ENCODE data around the gene UBE2D2. TPM values are rescaled to one million over a fixed set of nuclear protein-coding genes. Genes with fewer than 3 reads are reported as not detected.
"Not testable (repeated sequence)": the region's sequence is repeated elsewhere in the genome, so short reads cannot be mapped to it uniquely, and the experiment has no call there.

UBE2D2 gene
- polyA plus RNA-seq (2013, experiment 1 of 2) = 185 TPM
- 179 TPM for polyA plus RNA-seq (2013, experiment 2 of 2)

DNA sequence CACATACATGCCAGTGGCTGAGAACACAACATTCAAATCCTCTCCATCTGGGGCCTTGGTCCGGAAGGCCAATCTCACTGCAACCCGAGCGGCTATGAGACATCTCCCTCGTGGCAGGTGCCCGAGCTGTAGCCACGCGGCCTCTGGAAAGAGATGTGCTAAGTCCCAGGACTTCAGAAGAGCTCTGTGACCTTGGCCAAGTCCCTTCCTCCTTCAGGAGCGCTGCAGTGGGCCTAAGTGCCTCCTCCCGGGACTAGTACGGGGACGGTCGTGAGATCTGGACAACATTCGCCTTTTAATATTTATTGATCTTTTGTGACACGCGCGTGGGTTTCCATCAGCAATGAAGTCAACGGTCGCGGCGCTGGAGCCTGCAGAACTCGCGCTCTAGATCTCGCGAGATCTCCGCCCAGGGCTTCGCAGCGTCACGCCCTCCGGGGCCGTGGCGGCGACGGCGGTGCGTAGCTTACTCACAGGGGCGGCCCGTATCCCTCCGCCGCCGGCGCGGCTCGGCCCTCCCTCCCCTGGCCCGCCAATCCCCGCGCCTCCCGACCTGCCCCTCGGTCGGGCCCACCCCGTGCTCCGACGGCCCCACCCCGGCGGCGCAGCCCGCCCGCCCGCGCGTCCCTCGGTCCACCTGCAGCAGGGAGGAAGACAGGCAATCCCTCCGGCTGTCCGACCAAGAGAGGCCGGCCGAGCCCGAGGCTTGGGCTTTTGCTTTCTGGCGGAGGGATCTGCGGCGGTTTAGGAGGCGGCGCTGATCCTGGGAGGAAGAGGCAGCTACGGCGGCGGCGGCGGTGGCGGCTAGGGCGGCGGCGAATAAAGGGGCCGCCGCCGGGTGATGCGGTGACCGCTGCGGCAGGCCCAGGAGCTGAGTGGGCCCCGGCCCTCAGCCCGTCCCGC lies at the start of gene UBE2D2:
TSS of gene UBE2D2 (plus strand) at position 588 of the 903 bp plus-strand sequence. CDS start 453 bp downstream, outside the sequence.
- Histone ChIP-seq H3K4me3 (ENCODE audit: low read length) (peak within 1 kb of the TSS; percentile 90), H3K27me3 (ENCODE audit: insufficient read depth, low read length) (no peaks in the 10 kb centered on the region), H3K4me1 (ENCODE audit: insufficient read depth, low read length) (peaks cover 12% of the 10 kb centered on the region), H3K36me3 (ENCODE audit: insufficient read depth, low read length) (peaks cover 24% of the 10 kb centered on the region), H3K9ac (ENCODE audit: low read depth, low read length) (peak within 1 kb of the TSS; percentile 89), H3K27ac (ENCODE audit: low read depth, low read length) (peak within 1 kb of the TSS; percentile 95), H3K9me3 (ENCODE audit: insufficient read depth, low read depth, low read length) (no peaks in the 10 kb centered on the region)
- WGBS = 2% methylated on average over 89 of the region's 89 CpGs

- Histone ChIP-seq H3K4me1 (ENCODE audit: insufficient read depth, low read length) (0 out of 2 replicates have a peak, but pooled peaks cover 3% of the 10 kb centered on the region), H3K36me3 (ENCODE audit: insufficient read depth, low read length) (no peaks in the 10 kb centered on the region), H3K4me3 (ENCODE audit: low read length) (no peak overlapping the region), H3K27ac (ENCODE audit: low read depth, low read length) (no peak overlapping the region), H3K27me3 (ENCODE audit: insufficient read depth, low read length) (no peaks in the 10 kb centered on the region), H3K9ac (ENCODE audit: low read depth, low read length) (no peak overlapping the region), H3K9me3 (ENCODE audit: insufficient read depth, low read depth, low read length) (no peaks in the 10 kb centered on the region)
- WGBS = 93% methylated on average over 6 of the region's 6 CpGs
Observed at GRCh38 chr5:139512786-139513390, 48.3 kb upstream of the UBE2D2 start.

GRCh38 chr5:139513434-139513833 lies 47.7 kb upstream of the UBE2D2 start:
- H3K27ac ChIP-seq (ENCODE audit: low read depth, low read length); H3K36me3 ChIP-seq (ENCODE audit: insufficient read depth, low read length); H3K4me1 ChIP-seq (ENCODE audit: insufficient read depth, low read length); H3K27me3 ChIP-seq (ENCODE audit: insufficient read depth, low read length); H3K4me3 ChIP-seq (ENCODE audit: low read length); H3K9ac ChIP-seq (ENCODE audit: low read depth, low read length); H3K9me3 ChIP-seq (ENCODE audit: insufficient read depth, low read depth, low read length): not testable (repeated sequence)
- 86% methylated on average over 5 of the region's 5 CpGs for WGBS

DNA sequence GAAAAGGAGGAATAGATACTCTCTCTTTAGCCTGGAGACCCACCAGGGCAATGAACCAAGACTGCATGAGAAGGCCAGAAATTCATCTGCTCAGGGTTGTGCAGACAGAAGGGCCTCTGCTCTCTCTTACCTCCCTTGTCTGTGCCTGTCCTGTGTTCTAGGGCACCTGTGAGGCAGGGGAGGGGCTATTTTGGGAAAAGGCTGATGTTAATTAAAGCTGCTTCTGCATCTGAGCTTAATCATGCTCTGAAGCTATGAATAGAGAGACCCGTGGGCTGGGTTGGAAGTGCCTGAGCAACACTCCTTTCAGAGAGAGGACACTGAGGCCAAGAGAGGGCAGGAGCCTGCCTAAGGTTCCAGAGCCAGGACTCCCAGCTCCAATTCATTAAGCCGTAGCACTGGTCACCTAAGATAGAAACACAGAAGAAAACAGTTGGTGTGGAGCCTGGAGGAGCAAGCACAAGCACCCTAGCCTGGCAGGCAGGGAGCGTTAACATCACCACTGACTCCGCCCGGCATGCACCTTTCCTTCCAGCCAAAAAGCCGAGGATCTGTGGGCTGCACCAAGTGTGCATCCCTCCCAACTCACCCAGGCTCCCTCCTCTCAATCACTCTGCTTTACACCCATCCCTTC lies 47.2 kb upstream of the UBE2D2 start:
- Histone ChIP-seq H3K9me3 (ENCODE audit: insufficient read depth, low read depth, low read length) (no peaks in the 10 kb centered on the region), H3K4me1 (ENCODE audit: insufficient read depth, low read length) (peaks cover 12% of the 10 kb centered on the region; the same call in 1 of the 2 replicates), H3K27ac (ENCODE audit: low read depth, low read length) (no peak overlapping the region), H3K4me3 (ENCODE audit: low read length) (no peak overlapping the region), H3K27me3 (ENCODE audit: insufficient read depth, low read length) (no peaks in the 10 kb centered on the region), H3K36me3 (ENCODE audit: insufficient read depth, low read length) (no peaks in the 10 kb centered on the region), H3K9ac (ENCODE audit: low read depth, low read length) (no peak overlapping the region)
- 92% methylated on average over 6 of the region's 6 CpGs for WGBS

GRCh38 chr5:139514486-139514856 lies 46.7 kb upstream of the UBE2D2 start:
- Histone ChIP-seq H3K9ac (ENCODE audit: low read depth, low read length) (no peak overlapping the region), H3K27ac (ENCODE audit: low read depth, low read length) (no peak overlapping the region), H3K9me3 (ENCODE audit: insufficient read depth, low read depth, low read length) (no peaks in the 10 kb centered on the region), H3K4me1 (ENCODE audit: insufficient read depth, low read length) (peaks cover 12% of the 10 kb centered on the region; the same call in 1 of the 2 replicates), H3K36me3 (ENCODE audit: insufficient read depth, low read length) (no peaks in the 10 kb centered on the region), H3K27me3 (ENCODE audit: insufficient read depth, low read length) (no peaks in the 10 kb centered on the region), H3K4me3 (ENCODE audit: low read length) (no peak overlapping the region)
- WGBS = 95% methylated on average over 2 of the region's 2 CpGs

- Histone ChIP-seq H3K9me3 (ENCODE audit: insufficient read depth, low read depth, low read length) (no peaks in the 10 kb centered on the region), H3K36me3 (ENCODE audit: insufficient read depth, low read length) (no peaks in the 10 kb centered on the region), H3K4me1 (ENCODE audit: insufficient read depth, low read length) (peaks cover 12% of the 10 kb centered on the region; the same call in 1 of the 2 replicates), H3K27ac (ENCODE audit: low read depth, low read length) (peak overlapping the region; percentile 71; the same call in 1 of the 2 replicates), H3K27me3 (ENCODE audit: insufficient read depth, low read length) (no peaks in the 10 kb centered on the region), H3K9ac (ENCODE audit: low read depth, low read length) (peak overlapping the region; percentile 70), H3K4me3 (ENCODE audit: low read length) (peak overlapping the region; percentile 58)
- 17% methylated on average over 56 of the region's 56 CpGs for WGBS
Observed at GRCh38 chr5:139517683-139518564, 43.2 kb upstream of the UBE2D2 start.

GRCh38 chr5:139523635-139524445 lies 37.3 kb upstream of the UBE2D2 start:
- no peak overlapping the region for H3K9ac ChIP-seq (ENCODE audit: low read depth, low read length)
- peak overlapping the region; percentile 88; the same call in 1 of the 2 replicates for H3K27ac ChIP-seq (ENCODE audit: low read depth, low read length)
- H3K4me3 ChIP-seq (ENCODE audit: low read length) = peak overlapping the region; percentile 8; the same call in 1 of the 2 replicates
- no peaks in the 10 kb centered on the region for H3K36me3 ChIP-seq (ENCODE audit: insufficient read depth, low read length)
- peaks cover 47% of the 10 kb centered on the region for H3K4me1 ChIP-seq (ENCODE audit: insufficient read depth, low read length)
- 4% methylated on average over 10 of the region's 10 CpGs for WGBS
- H3K9me3 ChIP-seq (ENCODE audit: insufficient read depth, low read depth, low read length) = no peaks in the 10 kb centered on the region
- H3K27me3 ChIP-seq (ENCODE audit: insufficient read depth, low read length) = no peaks in the 10 kb centered on the region

DNA sequence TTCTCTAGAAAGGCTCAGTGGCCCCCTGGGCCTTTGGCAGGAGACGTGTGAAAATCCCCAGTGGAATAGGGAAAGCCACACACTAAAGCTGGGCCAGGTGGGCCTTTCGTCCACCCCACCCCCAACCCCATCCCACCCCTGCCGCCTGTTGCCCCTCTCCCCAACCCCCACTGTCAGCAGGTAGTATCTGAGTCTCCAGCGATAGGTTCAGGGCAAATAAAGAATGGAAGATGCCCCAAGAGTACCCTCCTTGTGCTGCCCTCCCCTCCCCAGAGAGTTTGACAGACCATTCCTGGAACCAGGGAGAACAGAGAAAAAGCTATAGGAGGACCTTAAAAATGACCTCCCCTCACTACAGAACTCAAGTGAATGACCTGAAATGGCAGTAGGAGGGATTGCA lies 36.7 kb upstream of the UBE2D2 start:
- WGBS = 5% methylated on average over 2 of the region's 4 CpGs
- peak overlapping the region; percentile 88; the same call in 1 of the 2 replicates for H3K27ac ChIP-seq (ENCODE audit: low read depth, low read length)
- H3K36me3 ChIP-seq (ENCODE audit: insufficient read depth, low read length) = no peaks in the 10 kb centered on the region
- H3K27me3 ChIP-seq (ENCODE audit: insufficient read depth, low read length) = no peaks in the 10 kb centered on the region
- H3K4me3 ChIP-seq (ENCODE audit: low read length) = peak overlapping the region; percentile 22; the same call in 1 of the 2 replicates
- no peaks in the 10 kb centered on the region for H3K9me3 ChIP-seq (ENCODE audit: insufficient read depth, low read depth, low read length)
- peaks cover 45% of the 10 kb centered on the region for H3K4me1 ChIP-seq (ENCODE audit: insufficient read depth, low read length)
- 0 out of 2 replicates have a peak overlapping the region, but pooled peaks have one; percentile 6 for H3K9ac ChIP-seq (ENCODE audit: low read depth, low read length)

DNA sequence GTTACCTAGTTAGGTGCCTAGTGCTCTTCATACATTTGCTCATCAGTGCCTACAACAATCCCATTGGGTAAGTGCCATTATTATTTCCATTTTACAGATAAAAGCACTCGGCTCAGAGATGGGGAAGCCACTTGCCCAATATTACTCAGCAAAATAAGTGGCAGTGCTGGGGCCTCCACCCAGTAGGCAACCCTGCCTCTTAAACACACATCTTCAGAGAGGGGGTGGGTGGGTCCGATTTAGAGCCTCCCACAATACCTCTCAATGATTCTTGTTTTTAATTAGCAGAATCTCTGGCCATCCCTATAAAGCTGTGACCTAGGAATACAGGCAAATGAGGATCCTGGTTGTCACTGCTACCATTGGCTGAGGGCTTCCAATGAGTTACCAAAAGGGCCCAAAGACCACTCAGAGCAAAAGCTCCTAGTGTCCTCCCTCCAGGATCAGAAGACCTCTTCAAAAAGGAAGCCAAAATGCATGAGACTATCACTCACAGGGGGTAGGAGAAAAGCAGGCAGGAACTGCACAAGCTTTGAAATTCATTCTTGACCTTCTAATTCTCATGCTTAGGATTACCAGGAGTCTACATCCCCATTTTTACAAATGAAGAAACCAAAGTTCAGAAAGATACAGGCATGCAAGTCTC lies 36.1 kb upstream of the UBE2D2 start:
- 0 out of 2 replicates have a peak overlapping the region, but pooled peaks have one; percentile 6 for H3K9ac ChIP-seq (ENCODE audit: low read depth, low read length)
- peaks cover 45% of the 10 kb centered on the region for H3K4me1 ChIP-seq (ENCODE audit: insufficient read depth, low read length)
- no peaks in the 10 kb centered on the region for H3K27me3 ChIP-seq (ENCODE audit: insufficient read depth, low read length)
- WGBS = 31% methylated on average over 1 of the region's 2 CpGs
- H3K36me3 ChIP-seq (ENCODE audit: insufficient read depth, low read length) = no peaks in the 10 kb centered on the region
- H3K27ac ChIP-seq (ENCODE audit: low read depth, low read length) = peak overlapping the region; percentile 88; the same call in 1 of the 2 replicates
- peak overlapping the region; percentile 22; the same call in 1 of the 2 replicates for H3K4me3 ChIP-seq (ENCODE audit: low read length)
- no peaks in the 10 kb centered on the region for H3K9me3 ChIP-seq (ENCODE audit: insufficient read depth, low read depth, low read length)
